H9 (cell line): ENCODE measurements around the gene S100A6. TPM values are rescaled to one million over a fixed set of nuclear protein-coding genes. Genes with fewer than 3 reads are reported as not detected.

Experiments
- DNase-seq: peaks from one replicate; pipeline ENCODE4 v3.0.0-alpha.2; 2017
- H2AFZ ChIP-seq: one replicate; pipeline ENCODE4 v1.6.1; 2013; ENCODE audit warnings: mild to moderate bottlenecking, low read length, control low read depth, moderate library complexity
- H2AK5ac ChIP-seq: 2 replicates; pipeline ENCODE4 v1.6.1; 2013; ENCODE audit warnings: low read length, control low read depth, mixed read lengths; ENCODE audit not compliant: insufficient read length
- H2BK120ac ChIP-seq: one replicate; pipeline ENCODE4 v1.6.1; 2013; ENCODE audit warnings: low read depth, mild to moderate bottlenecking, low read length, control low read depth, inconsistent platforms; ENCODE audit not compliant: poor library complexity, severe bottlenecking
- H2BK12ac ChIP-seq: 2 replicates; pipeline ENCODE4 v1.6.1; 2013; ENCODE audit warnings: low read length, control low read depth, mixed read lengths, low read depth; ENCODE audit not compliant: insufficient read length
- H2BK15ac ChIP-seq: 2 replicates; pipeline ENCODE4 v1.6.1; 2013; ENCODE audit warnings: low read depth, low read length, control low read depth
- H2BK20ac ChIP-seq: one replicate; pipeline ENCODE4 v1.6.1; 2013; ENCODE audit warnings: low read depth, mild to moderate bottlenecking, low read length, control low read depth, inconsistent platforms; ENCODE audit not compliant: poor library complexity, severe bottlenecking
- H2BK5ac ChIP-seq: 2 replicates; pipeline ENCODE4 v1.6.1; 2013; ENCODE audit warnings: low read length, control low read depth, mixed read lengths; ENCODE audit not compliant: insufficient read length
- H3K14ac ChIP-seq: 2 replicates; pipeline ENCODE4 v1.6.1; 2013; ENCODE audit warnings: low read length, control low read depth; ENCODE audit not compliant: insufficient read depth
- H3K18ac ChIP-seq: 2 replicates; pipeline ENCODE4 v1.6.1; 2013; ENCODE audit warnings: low read depth, mild to moderate bottlenecking, mixed read lengths, low read length, control low read depth; ENCODE audit not compliant: insufficient read length
- H3K23ac ChIP-seq: 2 replicates; pipeline ENCODE4 v1.6.1; 2013; ENCODE audit warnings: low read length, control low read depth, mixed read lengths, low read depth; ENCODE audit not compliant: insufficient read length
- H3K23me2 ChIP-seq: 2 replicates; pipeline ENCODE4 v1.6.1; 2013; ENCODE audit warnings: low read depth, mild to moderate bottlenecking, mixed read lengths, low read length, control low read depth; ENCODE audit not compliant: insufficient read length, poor library complexity, severe bottlenecking
- H3K27ac ChIP-seq: 2 replicates; pipeline ENCODE4 v1.5.1; 2013; ENCODE audit warnings: low read length, control low read depth, mixed read lengths, low read depth; ENCODE audit not compliant: insufficient read length
- H3K27me3 ChIP-seq: 2 replicates; pipeline ENCODE4 v1.6.1; 2013; ENCODE audit warnings: low read length, control low read depth, inconsistent platforms; ENCODE audit not compliant: insufficient read depth
- H3K4ac ChIP-seq: 2 replicates; pipeline ENCODE4 v1.6.1; 2013; ENCODE audit warnings: low read depth, mild to moderate bottlenecking, control low read depth, inconsistent platforms, low read length, moderate library complexity
- H3K4me1 ChIP-seq: 2 replicates; pipeline ENCODE4 v1.6.1; 2013; ENCODE audit warnings: low read length, control low read depth, inconsistent platforms; ENCODE audit not compliant: insufficient read depth
- H3K4me2 ChIP-seq: 2 replicates; pipeline ENCODE4 v1.6.1; 2013; ENCODE audit warnings: low read length, control low read depth, mixed read lengths; ENCODE audit not compliant: insufficient read length, insufficient read depth
- H3K56ac ChIP-seq: 2 replicates; pipeline ENCODE4 v1.6.1; 2013; ENCODE audit warnings: low read depth, mild to moderate bottlenecking, mixed read lengths, low read length, control low read depth; ENCODE audit not compliant: insufficient read length
- H3K79me1 ChIP-seq: 2 replicates; pipeline ENCODE4 v1.6.1; 2013; ENCODE audit warnings: low read depth, mild to moderate bottlenecking, moderate library complexity, low read length, control low read depth, inconsistent platforms; ENCODE audit not compliant: insufficient read depth, poor library complexity, severe bottlenecking
- H3K79me2 ChIP-seq: 2 replicates; pipeline ENCODE4 v1.6.1; 2013; ENCODE audit warnings: low read length, control low read depth, inconsistent platforms; ENCODE audit not compliant: insufficient read depth
- H3K9ac ChIP-seq: 2 replicates; pipeline ENCODE4 v1.6.1; 2013; ENCODE audit warnings: low read length, control low read depth, mixed read lengths; ENCODE audit not compliant: insufficient read length; ENCODE audit errors: extremely low read depth
- H3K9me3 ChIP-seq: one replicate; pipeline ENCODE4 v1.6.1; 2013; ENCODE audit warnings: low read depth, low read length, inconsistent platforms; ENCODE audit not compliant: control insufficient read depth
- H3T11ph ChIP-seq: one replicate; pipeline ENCODE4 v1.6.1; 2013; ENCODE audit warnings: mild to moderate bottlenecking, low read length, control low read depth, inconsistent platforms
- H4K20me1 ChIP-seq: one replicate; pipeline ENCODE4 v1.6.1; 2013; ENCODE audit not compliant: control insufficient read depth, insufficient read length, insufficient read depth
- H4K5ac ChIP-seq: 2 replicates; pipeline ENCODE4 v1.6.1; 2013; ENCODE audit warnings: low read depth, mild to moderate bottlenecking, mixed read lengths, low read length, control low read depth; ENCODE audit not compliant: insufficient read length
- H4K8ac ChIP-seq: replicated peaks from 2 replicates; pipeline ENCODE4 v1.6.1; 2013; ENCODE audit warnings: low read length, control low read depth, mixed read lengths, low read depth; ENCODE audit not compliant: insufficient read length
- H4K91ac ChIP-seq: 2 replicates; pipeline ENCODE4 v1.6.1; 2013; ENCODE audit warnings: low read depth, mild to moderate bottlenecking, moderate library complexity, mixed read lengths, low read length, control low read depth; ENCODE audit not compliant: insufficient read length
- H3K27ac Mint-ChIP-seq, 3 experiments: 2 replicates in 2 of 3; 3 replicates in 1 of 3; pipeline ENCODE4 v1.8.0; 2020 to 2021; ENCODE audit warnings: mixed read lengths in 3 of 3, mild to moderate bottlenecking in 1 of 3, moderate library complexity in 1 of 3
- H3K27me3 Mint-ChIP-seq: 2 replicates; pipeline ENCODE4 v1.8.0; 2021; ENCODE audit warnings: low read depth, mild to moderate bottlenecking, moderate library complexity, mixed read lengths
- H3K36me3 Mint-ChIP-seq, 3 experiments: 2 replicates in 2 of 3; 3 replicates in 1 of 3; pipeline ENCODE4 v1.8.0; 2020 to 2021; ENCODE audit warnings: low read depth in 3 of 3, mixed read lengths in 3 of 3; ENCODE audit not compliant: insufficient read depth in 1 of 3
- H3K4me1 Mint-ChIP-seq, 2 experiments: 2 replicates each; pipeline ENCODE4 v1.8.0; 2020; ENCODE audit warnings: mixed read lengths in 2 of 2
- H3K4me3 Mint-ChIP-seq, 2 experiments: 2 replicates in 1 of 2; 3 replicates in 1 of 2; pipeline ENCODE4 v1.8.0; 2020 to 2021; ENCODE audit warnings: mild to moderate bottlenecking in 2 of 2, mixed read lengths in 2 of 2, moderate library complexity in 1 of 2
- H3K9me3 Mint-ChIP-seq, 2 experiments: 2 replicates in 1 of 2; 3 replicates in 1 of 2; pipeline ENCODE4 v1.8.0; 2020; ENCODE audit warnings: mild to moderate bottlenecking in 2 of 2, mixed read lengths in 2 of 2, moderate library complexity in 1 of 2
- WGBS: extraction: QIAGEN DNeasy Blood & Tissue Kit; methylation state at CpG from one replicate; pipeline ENCODE4 v1.1.7; 2013; ENCODE audit warnings: missing lambda C conversion rate, low lambda C conversion rate, mixed read lengths; ENCODE audit not compliant: insufficient read length; ENCODE audit errors: extremely low coverage; 5-methylcytosine and 5-hydroxymethylcytosine counted together
- total RNA-seq: library from RNA; stranded (reverse); gene quantifications from 2 replicates; pipeline ENCODE4 v1.2.1, GENCODE V29; 2021
- TF ChIP-seq, protein P1 (sequence below): fragments of 200-600 bp; sonication (generic); conservative IDR thresholded peaks from 3 replicates; pipeline ENCODE4 v1.8.0; 2021; ENCODE audit warnings: antibody characterized with exemption, mild to moderate bottlenecking

S100A6 gene
- total RNA-seq, 1 experiment from 2014 or later = not detected

DNA sequence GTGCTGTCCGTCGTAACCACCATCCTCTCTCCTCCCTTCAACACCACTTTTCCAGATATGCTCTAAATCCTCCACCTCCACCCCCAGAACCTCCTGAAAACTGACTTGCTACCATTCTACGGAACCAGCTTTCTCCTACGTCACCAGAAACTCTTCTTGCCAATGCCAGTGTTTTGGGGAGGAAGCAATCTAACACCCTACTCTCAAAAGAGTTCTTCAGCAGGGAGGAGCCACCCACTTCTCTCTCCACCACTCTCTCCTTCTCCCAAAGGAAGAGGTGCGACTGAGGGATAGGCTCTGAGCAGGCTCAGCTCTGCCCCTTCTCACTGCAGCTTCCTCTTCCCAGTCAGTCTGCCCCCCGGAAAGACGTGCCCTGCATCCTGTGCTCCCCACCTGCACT, 35.9 kb upstream of the S100A6 start:
- no peak overlapping the region; a peak in 1 of 5 replicates for H3K4me3 Mint-ChIP-seq
- peaks cover 20 to 24% of the 10 kb centered on the region in 2 experiments for H3K4me1 Mint-ChIP-seq
- H4K91ac ChIP-seq = no peak overlapping the region
- peaks cover 12 to 15% of the 10 kb centered on the region in 2 experiments; a peak in 4 of 5 replicates for H3K9me3 Mint-ChIP-seq
- H4K5ac ChIP-seq = no peak overlapping the region
- no peak overlapping the region for H3K27ac Mint-ChIP-seq
- peaks cover 0 to 6% (median 0%) of the 10 kb centered on the region in 3 experiments; a peak in 2 of 7 replicates for H3K36me3 Mint-ChIP-seq
- no peak overlapping the region for H3K27ac ChIP-seq
- no peak overlapping the region for H2AK5ac ChIP-seq
- H3K79me2 ChIP-seq = no peaks in the 10 kb centered on the region
- H3K14ac ChIP-seq = no peak overlapping the region
- no peak overlapping the region for H2BK120ac ChIP-seq
- H3K23me2 ChIP-seq = no peaks in the 10 kb centered on the region
- peaks cover 3% of the 10 kb centered on the region for H4K20me1 ChIP-seq
- TF ChIP-seq, protein P1, sequence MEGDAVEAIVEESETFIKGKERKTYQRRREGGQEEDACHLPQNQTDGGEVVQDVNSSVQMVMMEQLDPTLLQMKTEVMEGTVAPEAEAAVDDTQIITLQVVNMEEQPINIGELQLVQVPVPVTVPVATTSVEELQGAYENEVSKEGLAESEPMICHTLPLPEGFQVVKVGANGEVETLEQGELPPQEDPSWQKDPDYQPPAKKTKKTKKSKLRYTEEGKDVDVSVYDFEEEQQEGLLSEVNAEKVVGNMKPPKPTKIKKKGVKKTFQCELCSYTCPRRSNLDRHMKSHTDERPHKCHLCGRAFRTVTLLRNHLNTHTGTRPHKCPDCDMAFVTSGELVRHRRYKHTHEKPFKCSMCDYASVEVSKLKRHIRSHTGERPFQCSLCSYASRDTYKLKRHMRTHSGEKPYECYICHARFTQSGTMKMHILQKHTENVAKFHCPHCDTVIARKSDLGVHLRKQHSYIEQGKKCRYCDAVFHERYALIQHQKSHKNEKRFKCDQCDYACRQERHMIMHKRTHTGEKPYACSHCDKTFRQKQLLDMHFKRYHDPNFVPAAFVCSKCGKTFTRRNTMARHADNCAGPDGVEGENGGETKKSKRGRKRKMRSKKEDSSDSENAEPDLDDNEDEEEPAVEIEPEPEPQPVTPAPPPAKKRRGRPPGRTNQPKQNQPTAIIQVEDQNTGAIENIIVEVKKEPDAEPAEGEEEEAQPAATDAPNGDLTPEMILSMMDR = no peak
- H3K9ac ChIP-seq = no peak overlapping the region
- H4K8ac ChIP-seq = no peak overlapping the region
- H3K4ac ChIP-seq = no peak overlapping the region
- peaks cover 15% of the 10 kb centered on the region for H3K27me3 Mint-ChIP-seq
- H2BK12ac ChIP-seq = no peak overlapping the region
- no peak overlapping the region for H3K4me2 ChIP-seq
- H2BK20ac ChIP-seq = no peak overlapping the region
- no peaks in the 10 kb centered on the region for H3K27me3 ChIP-seq
- no peak for DNase-seq
- H3T11ph ChIP-seq = no peak overlapping the region
- H3K4me1 ChIP-seq = peaks cover 2% of the 10 kb centered on the region; the same call in 1 of the 2 replicates
- no peak overlapping the region for H3K56ac ChIP-seq
- no peaks in the 10 kb centered on the region for H3K79me1 ChIP-seq
- H3K9me3 ChIP-seq = no peaks in the 10 kb centered on the region
- no peak overlapping the region for H2AFZ ChIP-seq
- no peak overlapping the region for H3K18ac ChIP-seq
- H2BK5ac ChIP-seq = no peak overlapping the region
- WGBS = no CpG with 5 or more reads among the region's 7 CpGs
- H3K23ac ChIP-seq = no peak overlapping the region
- no peak overlapping the region for H2BK15ac ChIP-seq
